K562 (cell line): ENCODE measurements around the gene ANTKMT. TPM values are rescaled to one million over a fixed set of nuclear protein-coding genes. Genes with fewer than 3 reads are reported as not detected.

ENCODE experiments used
- CBFA2T2 ChIP-seq: fragments of 450-650 bp; conservative IDR thresholded peaks from 2 replicates; pipeline ENCODE4 v1.6.1; 2017; ENCODE audit warnings: mild to moderate bottlenecking
- DPF2 ChIP-seq: fragments of 450-650 bp; IDR thresholded peaks from 2 replicates; pipeline ENCODE4 v1.6.1; 2016
- GABPB2 ChIP-seq: fragments of 250-450 bp; sonication (Bioruptor Pico); conservative IDR thresholded peaks from 2 replicates; pipeline ENCODE4 v1.5.1; 2021; ENCODE audit warnings: mild to moderate bottlenecking
- PATZ1 ChIP-seq: fragments of 250-450 bp; sonication (Bioruptor Pico); IDR thresholded peaks from 2 replicates; pipeline ENCODE4 v1.5.0; 2020; ENCODE audit warnings: mild to moderate bottlenecking, borderline replicate concordance
- POLR3A ChIP-seq: IDR thresholded peaks from 2 replicates; pipeline ENCODE4 v1.6.1; 2011; ENCODE audit warnings: borderline replicate concordance, mild to moderate bottlenecking, moderate library complexity; ENCODE audit not compliant: insufficient read length, insufficient read depth; ENCODE audit errors: extremely low read depth
- POU5F1 ChIP-seq: fragments of 150-350 bp; IDR thresholded peaks from 2 replicates; pipeline ENCODE4 v1.6.1; 2014; ENCODE audit warnings: borderline replicate concordance, low read length, low read depth, mild to moderate bottlenecking; ENCODE audit not compliant: partially characterized antibody
- PTBP1 ChIP-seq: fragments of 200-400 bp; formaldehyde crosslinking; IDR thresholded peaks from 2 replicates; pipeline ENCODE4 v1.6.1; 2017; ENCODE audit warnings: low read depth, low read length
- RNF2 ChIP-seq: sonication (generic); IDR thresholded peaks from 2 replicates; pipeline ENCODE4 v1.6.1; 2016
- SIN3A ChIP-seq, 2 experiments: fragments of 150-350 bp in 1 of 2; IDR thresholded peaks; 2 replicates each; pipeline ENCODE4 v1.6.1; 2011 to 2016; ENCODE audit warnings: borderline replicate concordance in 2 of 2, low read depth in 2 of 2, low read length in 2 of 2, mild to moderate bottlenecking in 2 of 2, moderate library complexity in 2 of 2; ENCODE audit not compliant: control insufficient read depth in 1 of 2
- SMARCB1 ChIP-seq: IDR thresholded peaks from 2 replicates; pipeline ENCODE4 v1.6.1; 2011; ENCODE audit warnings: improper control_type of control experiment, low read depth; ENCODE audit not compliant: insufficient read length
- TFAP4 ChIP-seq: sonication (generic); formaldehyde crosslinking; IDR thresholded peaks from 2 replicates; pipeline ENCODE4 v1.8.0; 2022; ENCODE audit warnings: missing genetic modification reagents, mild to moderate bottlenecking, moderate library complexity, borderline replicate concordance
- ZNF311 ChIP-seq: fragments of 250-450 bp; sonication (Bioruptor Pico); IDR thresholded peaks from 2 replicates; pipeline ENCODE4 v1.4.0; 2020; ENCODE audit warnings: mild to moderate bottlenecking, moderate library complexity
- ZNF589 ChIP-seq: fragments of 200-800 bp; sonication (Bioruptor generic); IDR thresholded peaks from 2 replicates; pipeline ENCODE4 v1.6.1; 2016; ENCODE audit warnings: low read depth, missing genetic modification characterization, missing compliant biosample characterization
- polyA plus RNA-seq, 8 experiments: library from polyadenylated mRNA; depleted of rRNA in 4 of 8; stranded (reverse) in 5 of 8; unstranded in 3 of 8; fragments of >200 nt; fragmentation: Nextera tagmentation in 2 of 8; fragmentation: Illumina TruSeq in 1 of 8; extraction: Ambion mirVana in 2 of 8; extraction: Trizol in 1 of 8; gene quantifications; 2 replicates each; pipeline versions ENCODE4 v1.2.1 to v1.2.3, GENCODE V29; 2011 to 2014; ENCODE audit warnings: inconsistent platforms in 1 of 8, missing spikeins in 1 of 8
- total RNA-seq, 7 experiments: library from RNA; depleted of rRNA in 6 of 7; stranded (reverse); fragments of >200 nt in 6 of 7; fragmentation: Illumina TruSeq in 2 of 7; extraction: Trizol in 2 of 7; gene quantifications; 2 replicates each; pipeline versions ENCODE4 v1.2.1 to v1.2.3, GENCODE V29; 2011 to 2021; ENCODE audit warnings: low replicate concordance in 1 of 7
- TF ChIP-seq, protein P1 (sequence below): sonication (generic); formaldehyde crosslinking; IDR thresholded peaks from 2 replicates; pipeline ENCODE4 v1.8.1; 2023; ENCODE audit warnings: mild to moderate bottlenecking, missing genetic modification reagents
- TF ChIP-seq, protein P2 (sequence below): sonication (generic); formaldehyde crosslinking; IDR thresholded peaks from 2 replicates; pipeline ENCODE4 v1.9.0; 2022; ENCODE audit warnings: mild to moderate bottlenecking, missing genetic modification reagents
- TF ChIP-seq, protein P3 (sequence below): fragments of 450-650 bp; IDR thresholded peaks from 2 replicates; pipeline ENCODE4 v1.6.1; 2018; ENCODE audit not compliant: partially characterized antibody

ANTKMT gene
- total and polyA plus RNA-seq, 9 of the 15 experiments (the other 6 are each of a cell fraction or from before 2014, with no cell fraction given): 0.58 to 217 (median 19.1) TPM

- TF ChIP-seq TFAP4 (CRISPR knock-in tag): peak; percentile 72; the same call in 1 of the 2 replicates
- TF ChIP-seq, protein P1, sequence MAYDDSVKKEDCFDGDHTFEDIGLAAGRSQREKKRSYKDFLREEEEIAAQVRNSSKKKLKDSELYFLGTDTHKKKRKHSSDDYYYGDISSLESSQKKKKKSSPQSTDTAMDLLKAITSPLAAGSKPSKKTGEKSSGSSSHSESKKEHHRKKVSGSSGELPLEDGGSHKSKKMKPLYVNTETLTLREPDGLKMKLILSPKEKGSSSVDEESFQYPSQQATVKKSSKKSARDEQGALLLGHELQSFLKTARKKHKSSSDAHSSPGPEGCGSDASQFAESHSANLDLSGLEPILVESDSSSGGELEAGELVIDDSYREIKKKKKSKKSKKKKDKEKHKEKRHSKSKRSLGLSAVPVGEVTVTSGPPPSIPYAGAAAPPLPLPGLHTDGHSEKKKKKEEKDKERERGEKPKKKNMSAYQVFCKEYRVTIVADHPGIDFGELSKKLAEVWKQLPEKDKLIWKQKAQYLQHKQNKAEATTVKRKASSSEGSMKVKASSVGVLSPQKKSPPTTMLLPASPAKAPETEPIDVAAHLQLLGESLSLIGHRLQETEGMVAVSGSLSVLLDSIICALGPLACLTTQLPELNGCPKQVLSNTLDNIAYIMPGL: no peak
- no peak for TF ChIP-seq POLR3A
- TF ChIP-seq, protein P2, sequence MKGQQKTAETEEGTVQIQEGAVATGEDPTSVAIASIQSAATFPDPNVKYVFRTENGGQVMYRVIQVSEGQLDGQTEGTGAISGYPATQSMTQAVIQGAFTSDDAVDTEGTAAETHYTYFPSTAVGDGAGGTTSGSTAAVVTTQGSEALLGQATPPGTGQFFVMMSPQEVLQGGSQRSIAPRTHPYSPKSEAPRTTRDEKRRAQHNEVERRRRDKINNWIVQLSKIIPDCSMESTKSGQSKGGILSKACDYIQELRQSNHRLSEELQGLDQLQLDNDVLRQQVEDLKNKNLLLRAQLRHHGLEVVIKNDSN: peak; percentile 72
- peak; percentile 65; the same call in 1 of the 2 replicates for TF ChIP-seq RNF2
- TF ChIP-seq DPF2: peak; percentile 33; the same call in 1 of the 2 replicates
- no peak for TF ChIP-seq PTBP1
- TF ChIP-seq, protein P3, sequence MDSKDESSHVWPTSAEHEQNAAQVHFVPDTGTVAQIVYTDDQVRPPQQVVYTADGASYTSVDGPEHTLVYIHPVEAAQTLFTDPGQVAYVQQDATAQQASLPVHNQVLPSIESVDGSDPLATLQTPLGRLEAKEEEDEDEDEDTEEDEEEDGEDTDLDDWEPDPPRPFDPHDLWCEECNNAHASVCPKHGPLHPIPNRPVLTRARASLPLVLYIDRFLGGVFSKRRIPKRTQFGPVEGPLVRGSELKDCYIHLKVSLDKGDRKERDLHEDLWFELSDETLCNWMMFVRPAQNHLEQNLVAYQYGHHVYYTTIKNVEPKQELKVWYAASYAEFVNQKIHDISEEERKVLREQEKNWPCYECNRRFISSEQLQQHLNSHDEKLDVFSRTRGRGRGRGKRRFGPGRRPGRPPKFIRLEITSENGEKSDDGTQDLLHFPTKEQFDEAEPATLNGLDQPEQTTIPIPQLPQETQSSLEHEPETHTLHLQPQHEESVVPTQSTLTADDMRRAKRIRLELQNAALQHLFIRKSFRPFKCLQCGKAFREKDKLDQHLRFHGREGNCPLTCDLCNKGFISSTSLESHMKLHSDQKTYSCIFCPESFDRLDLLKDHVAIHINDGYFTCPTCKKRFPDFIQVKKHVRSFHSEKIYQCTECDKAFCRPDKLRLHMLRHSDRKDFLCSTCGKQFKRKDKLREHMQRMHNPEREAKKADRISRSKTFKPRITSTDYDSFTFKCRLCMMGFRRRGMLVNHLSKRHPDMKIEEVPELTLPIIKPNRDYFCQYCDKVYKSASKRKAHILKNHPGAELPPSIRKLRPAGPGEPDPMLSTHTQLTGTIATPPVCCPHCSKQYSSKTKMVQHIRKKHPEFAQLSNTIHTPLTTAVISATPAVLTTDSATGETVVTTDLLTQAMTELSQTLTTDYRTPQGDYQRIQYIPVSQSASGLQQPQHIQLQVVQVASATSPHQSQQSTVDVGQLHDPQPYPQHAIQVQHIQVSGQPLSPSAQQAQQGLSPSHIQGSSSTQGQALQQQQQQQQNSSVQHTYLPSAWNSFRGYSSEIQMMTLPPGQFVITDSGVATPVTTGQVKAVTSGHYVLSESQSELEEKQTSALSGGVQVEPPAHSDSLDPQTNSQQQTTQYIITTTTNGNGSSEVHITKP: peak; percentile 55
- TF ChIP-seq CBFA2T2: no peak
- no peak for TF ChIP-seq SMARCB1
- peak; percentile 22 to 71; a peak in 2 of 4 replicates for TF ChIP-seq SIN3A (IDR thresholded peaks at IDR 0.05; ENCODE audit: borderline replicate concordance in 2 of 2, control insufficient read depth in 1 of 2, low read depth in 2 of 2, low read length in 2 of 2)
- no peak for TF ChIP-seq PATZ1 (CRISPR knock-in tag)
- no peak for TF ChIP-seq ZNF311 (CRISPR knock-in tag)
- TF ChIP-seq ZNF589 (CRISPR knock-in tag): no peak
- TF ChIP-seq GABPB2 (CRISPR knock-in tag): no peak
- TF ChIP-seq POU5F1: no peak
These were observed 39.1 kb upstream of the ANTKMT start (continued) for GRCh38 chr16:681746-682427.
